Activated CD4-positive, alpha-beta T cell treated with anti-CD3 and anti-CD28 coated beads, Interleukin-2, amount 10 ng/mL, durations not matched to agents 7 days and 5 days (primary cell): ENCODE results near the gene SERPINA3. TPM values are rescaled to one million over a fixed set of nuclear protein-coding genes. Genes with fewer than 3 reads are reported as not detected.

Experiments
- CTCF ChIA-PET: fragments of 350-600 bp; sonication (Branson Sonifier 250); formaldehyde crosslinking; loops from one replicate; lab custom pipeline; 2021; ENCODE audit warnings: antibody characterized with exemption; lab: Charles Lee
- POLR2A ChIA-PET: fragments of 350-600 bp; sonication (Branson Sonifier 250); formaldehyde crosslinking; loops from one replicate; lab custom pipeline; 2021; ENCODE audit warnings: antibody characterized with exemption; lab: Charles Lee
- DNase-seq: peaks from one replicate; pipeline ENCODE4 v3.0.0-alpha.2; 2020
- H3K27ac Mint-ChIP-seq: one replicate; pipeline ENCODE4 v1.8.0; 2021; ENCODE audit warnings: mild to moderate bottlenecking, moderate library complexity, mixed read lengths
- H3K27me3 Mint-ChIP-seq: one replicate; pipeline ENCODE4 v1.8.0; 2021; ENCODE audit warnings: mixed read lengths
- H3K36me3 Mint-ChIP-seq: one replicate; pipeline ENCODE4 v1.8.0; 2021; ENCODE audit warnings: low read depth, mixed read lengths
- H3K4me1 Mint-ChIP-seq: one replicate; pipeline ENCODE4 v1.8.0; 2021; ENCODE audit warnings: mixed read lengths
- H3K4me3 Mint-ChIP-seq: one replicate; pipeline ENCODE4 v1.8.0; 2021; ENCODE audit warnings: mild to moderate bottlenecking, moderate library complexity, mixed read lengths
- H3K9me3 Mint-ChIP-seq: one replicate; pipeline ENCODE4 v1.8.0; 2021; ENCODE audit warnings: mixed read lengths
- total RNA-seq, 2 experiments: library from RNA; stranded (reverse); gene quantifications; one replicate each; pipeline ENCODE4 v1.2.3, GENCODE V29; 2021

Gene SERPINA3
- total RNA-seq, 2 experiments from 2014 or later: not detected

GRCh38 chr14:94621358-94622134 lies 9.4 kb downstream of the SERPINA3 start:
- DNase-seq: no peak
- H3K4me1 Mint-ChIP-seq: no peaks in the 10 kb centered on the region
- POLR2A ChIA-PET: no interaction called here
- no peaks in the 10 kb centered on the region for H3K9me3 Mint-ChIP-seq
- H3K4me3 Mint-ChIP-seq: no peak overlapping the region
- no peak overlapping the region for H3K27ac Mint-ChIP-seq
- H3K36me3 Mint-ChIP-seq: no peaks in the 10 kb centered on the region
- CTCF ChIA-PET: no interaction called here
- no peaks in the 10 kb centered on the region for H3K27me3 Mint-ChIP-seq

DNA sequence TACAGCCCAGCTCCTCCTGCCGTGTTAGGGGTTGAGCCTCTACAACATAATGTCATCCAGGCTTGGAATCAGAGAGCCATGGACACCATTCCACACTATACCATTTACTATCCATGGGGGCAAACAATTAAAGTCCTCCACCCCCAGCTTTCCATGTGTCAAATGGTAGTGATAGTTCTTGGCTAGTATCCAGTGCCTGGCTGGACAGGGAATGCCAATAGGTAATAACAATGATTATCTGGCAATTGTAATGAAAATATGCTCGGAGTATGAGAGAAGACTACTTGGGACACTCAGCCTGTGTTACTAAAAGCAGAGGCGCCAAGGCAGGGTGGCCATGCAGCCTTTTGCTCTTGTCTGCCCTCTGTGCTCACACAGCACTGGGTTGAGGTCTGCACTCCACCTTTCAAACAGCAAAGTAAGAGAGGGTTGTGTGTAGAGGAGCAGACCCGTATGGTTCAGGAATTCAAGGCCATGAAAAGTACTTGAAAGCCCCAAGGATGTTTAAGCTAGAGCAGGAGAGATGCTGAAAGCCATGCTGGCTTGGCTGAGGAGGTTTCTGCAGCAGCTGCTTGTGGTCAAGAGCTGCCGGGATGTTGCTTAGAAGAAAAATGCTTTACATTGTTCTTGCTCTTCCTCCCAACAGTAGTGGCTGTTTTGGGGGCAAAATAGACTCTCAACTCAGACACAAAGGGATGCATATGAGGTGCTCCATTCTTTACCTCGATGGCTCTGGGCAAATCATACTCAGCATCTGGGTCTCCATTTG lies 10.6 kb downstream of the SERPINA3 start:
- POLR2A ChIA-PET: no interaction called here

DNA sequence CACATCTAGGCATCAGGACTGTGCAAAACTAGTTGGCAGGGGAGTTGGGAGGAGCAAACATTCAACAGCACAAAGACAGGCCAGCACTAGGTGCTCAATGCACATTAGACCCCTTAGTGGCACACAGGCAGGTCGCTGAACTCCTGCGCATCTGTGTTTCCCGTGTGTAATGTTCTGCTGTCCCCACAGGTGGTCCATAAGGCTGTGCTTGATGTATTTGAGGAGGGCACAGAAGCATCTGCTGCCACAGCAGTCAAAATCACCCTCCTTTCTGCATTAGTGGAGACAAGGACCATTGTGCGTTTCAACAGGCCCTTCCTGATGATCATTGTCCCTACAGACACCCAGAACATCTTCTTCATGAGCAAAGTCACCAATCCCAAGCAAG lies 11.2 kb downstream of the SERPINA3 start:
- Mint-ChIP-seq H3K4me1 (no peaks in the 10 kb centered on the region), H3K4me3 (no peak overlapping the region), H3K27me3 (no peaks in the 10 kb centered on the region), H3K36me3 (no peaks in the 10 kb centered on the region), H3K27ac (no peak overlapping the region), H3K9me3 (no peaks in the 10 kb centered on the region)
- DNase-seq: no peak
- CTCF ChIA-PET: interaction anchor here (1.2 to 1.3 kb wide), 2 partner anchors 12 to 13 kb away, joined by 3 to 4 read pairs; no protein-coding TSS in a partner anchor
- POLR2A ChIA-PET: no interaction called here

More for the DNA sequence above, 10.6 kb downstream of the SERPINA3 start:
- H3K27me3 Mint-ChIP-seq: no peaks in the 10 kb centered on the region
- CTCF ChIA-PET: interaction anchor here (1.3 kb wide), 1 partner anchor 13 kb away, joined by 4 read pairs; no protein-coding TSS in a partner anchor
- no peak overlapping the region for H3K27ac Mint-ChIP-seq
- no peaks in the 10 kb centered on the region for H3K9me3 Mint-ChIP-seq
- no peaks in the 10 kb centered on the region for H3K4me1 Mint-ChIP-seq
- H3K4me3 Mint-ChIP-seq: no peak overlapping the region
- DNase-seq: no peak
- H3K36me3 Mint-ChIP-seq: no peaks in the 10 kb centered on the region

GRCh38 chr14:94623856-94624499 lies 11.8 kb downstream of the SERPINA3 start:
- Mint-ChIP-seq H3K4me3 (no peak overlapping the region), H3K9me3 (no peaks in the 10 kb centered on the region), H3K4me1 (no peaks in the 10 kb centered on the region), H3K36me3 (no peaks in the 10 kb centered on the region), H3K27me3 (peaks cover 2% of the 10 kb centered on the region), H3K27ac (no peak overlapping the region)
- CTCF ChIA-PET: interaction anchor here (1.2 to 1.3 kb wide), 2 partner anchors 11 to 14 kb away, joined by 3 to 4 read pairs; no protein-coding TSS in a partner anchor
- POLR2A ChIA-PET: no interaction called here
- DNase-seq: no peak

DNA sequence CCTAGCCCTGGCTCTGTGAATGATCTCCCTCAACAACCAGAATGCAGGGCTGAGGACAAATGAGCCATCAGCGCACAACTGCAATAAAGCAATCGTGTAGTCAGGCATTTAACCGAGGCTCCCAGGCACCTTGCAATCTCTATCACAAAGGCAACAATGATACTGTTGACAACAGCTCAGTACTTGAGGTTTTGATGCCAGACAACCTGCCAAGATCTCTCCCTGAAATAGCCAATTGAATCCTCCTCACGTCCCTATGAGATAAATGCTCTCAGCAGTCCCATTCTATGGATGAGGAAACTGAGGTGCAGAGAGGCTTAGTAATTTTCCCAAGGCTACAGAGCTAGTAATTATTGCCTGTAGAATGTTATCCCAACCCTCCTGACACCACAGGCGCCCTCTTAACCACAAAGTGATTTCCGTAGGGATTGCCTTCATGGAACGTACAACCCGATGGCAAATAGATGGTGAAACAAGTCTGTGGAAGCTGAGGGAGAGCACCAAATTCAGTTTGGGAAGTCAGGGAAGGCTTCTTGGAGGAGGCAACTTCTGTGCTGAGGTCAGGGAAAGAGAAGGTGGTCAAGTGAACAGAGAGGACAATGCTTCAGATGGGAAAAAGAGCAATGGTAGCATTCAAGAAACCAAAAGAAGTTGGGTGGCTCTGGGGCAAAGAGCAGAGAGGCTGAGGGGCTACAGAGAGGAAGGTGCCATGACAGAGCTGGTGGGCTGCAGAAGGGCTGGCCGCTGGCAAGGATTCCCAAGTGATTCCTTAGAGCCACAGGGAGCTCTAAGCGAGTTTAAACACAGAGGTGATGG lies 12.6 kb downstream of the SERPINA3 start:
- Mint-ChIP-seq H3K4me1 (no peaks in the 10 kb centered on the region), H3K36me3 (no peaks in the 10 kb centered on the region), H3K4me3 (no peak overlapping the region), H3K9me3 (no peaks in the 10 kb centered on the region), H3K27me3 (peaks cover 4% of the 10 kb centered on the region), H3K27ac (no peak overlapping the region)
- POLR2A ChIA-PET: no interaction called here
- no peak for DNase-seq
- CTCF ChIA-PET: interaction anchor here (1.2 to 1.3 kb wide), 2 partner anchors 11 to 14 kb away, joined by 3 to 4 read pairs; no protein-coding TSS in a partner anchor

GRCh38 chr14:94625353-94625635 lies 13.1 kb downstream of the SERPINA3 start:
- no peak for DNase-seq
- CTCF ChIA-PET: no interaction called here
- Mint-ChIP-seq H3K36me3 (no peaks in the 10 kb centered on the region), H3K27ac (no peak overlapping the region), H3K27me3 (peaks cover 4% of the 10 kb centered on the region), H3K4me3 (no peak overlapping the region), H3K9me3 (no peaks in the 10 kb centered on the region), H3K4me1 (no peaks in the 10 kb centered on the region)
- POLR2A ChIA-PET: no interaction called here

GRCh38 chr14:94628578-94628977 lies 16.4 kb downstream of the SERPINA3 start:
- H3K27ac Mint-ChIP-seq: no peak overlapping the region
- no peaks in the 10 kb centered on the region for H3K9me3 Mint-ChIP-seq
- H3K27me3 Mint-ChIP-seq: peaks cover 4% of the 10 kb centered on the region
- DNase-seq: no peak
- POLR2A ChIA-PET: no interaction called here
- H3K4me1 Mint-ChIP-seq: no peaks in the 10 kb centered on the region
- H3K4me3 Mint-ChIP-seq: no peak overlapping the region
- CTCF ChIA-PET: no interaction called here
- no peaks in the 10 kb centered on the region for H3K36me3 Mint-ChIP-seq

DNA sequence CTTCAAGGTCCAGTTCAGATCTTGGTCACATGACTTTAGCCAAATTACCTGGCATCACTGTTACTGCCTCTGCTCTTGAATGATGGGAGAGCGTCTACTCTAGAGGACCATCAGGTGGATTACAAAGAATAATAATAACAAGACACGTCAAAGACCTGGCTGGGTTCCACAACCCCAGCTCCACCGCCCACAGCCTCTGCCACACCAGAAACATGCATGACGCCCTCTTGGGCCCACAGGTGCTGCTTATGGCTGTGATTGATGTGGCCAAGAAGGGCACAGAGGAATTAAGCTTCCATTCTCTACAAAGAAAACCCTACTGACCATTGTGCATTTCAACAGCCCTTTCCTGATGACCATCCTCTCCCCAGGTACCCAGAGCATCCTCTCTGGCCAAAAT lies 18.2 kb downstream of the SERPINA3 start:
- Mint-ChIP-seq H3K4me3 (no peak overlapping the region), H3K36me3 (no peaks in the 10 kb centered on the region), H3K27me3 (peaks cover 4% of the 10 kb centered on the region), H3K4me1 (no peaks in the 10 kb centered on the region), H3K9me3 (no peaks in the 10 kb centered on the region), H3K27ac (no peak overlapping the region)
- no peak for DNase-seq
- ChIA-PET CTCF (no interaction called here), POLR2A (no interaction called here)

- Mint-ChIP-seq H3K27ac (no peak overlapping the region), H3K4me1 (no peaks in the 10 kb centered on the region), H3K36me3 (no peaks in the 10 kb centered on the region), H3K27me3 (peaks cover 4% of the 10 kb centered on the region), H3K9me3 (no peaks in the 10 kb centered on the region), H3K4me3 (no peak overlapping the region)
- no peak for DNase-seq
- POLR2A ChIA-PET: no interaction called here
- CTCF ChIA-PET: no interaction called here
Observed at GRCh38 chr14:94631050-94631449, 18.9 kb downstream of the SERPINA3 start.

GRCh38 chr14:94631536-94632304 lies 19.5 kb downstream of the SERPINA3 start:
- DNase-seq: no peak
- H3K27me3 Mint-ChIP-seq: peaks cover 4% of the 10 kb centered on the region
- H3K9me3 Mint-ChIP-seq: no peaks in the 10 kb centered on the region
- ChIA-PET CTCF (no interaction called here), POLR2A (no interaction called here)
- H3K27ac Mint-ChIP-seq: no peak overlapping the region
- H3K4me1 Mint-ChIP-seq: no peaks in the 10 kb centered on the region
- H3K4me3 Mint-ChIP-seq: no peak overlapping the region
- no peaks in the 10 kb centered on the region for H3K36me3 Mint-ChIP-seq

DNA sequence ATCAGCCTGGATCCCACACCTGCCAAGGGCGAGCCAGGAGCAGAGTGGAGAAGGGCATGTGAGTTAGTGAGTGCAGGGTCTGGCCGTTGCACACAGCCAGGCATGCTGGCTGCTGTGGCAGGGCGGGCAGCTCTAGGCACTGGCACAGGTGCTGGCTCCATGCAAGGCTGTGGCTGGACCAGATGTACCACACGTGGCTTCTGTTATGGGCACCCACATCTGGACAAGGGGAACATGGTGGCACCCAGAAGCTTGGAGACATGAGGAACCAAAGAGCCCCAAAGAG lies 20.1 kb downstream of the SERPINA3 start:
- Mint-ChIP-seq H3K4me3 (no peak overlapping the region), H3K9me3 (no peaks in the 10 kb centered on the region), H3K27me3 (peaks cover 4% of the 10 kb centered on the region), H3K4me1 (no peaks in the 10 kb centered on the region), H3K36me3 (no peaks in the 10 kb centered on the region), H3K27ac (no peak overlapping the region)
- CTCF ChIA-PET: no interaction called here
- POLR2A ChIA-PET: no interaction called here
- no peak for DNase-seq

DNA sequence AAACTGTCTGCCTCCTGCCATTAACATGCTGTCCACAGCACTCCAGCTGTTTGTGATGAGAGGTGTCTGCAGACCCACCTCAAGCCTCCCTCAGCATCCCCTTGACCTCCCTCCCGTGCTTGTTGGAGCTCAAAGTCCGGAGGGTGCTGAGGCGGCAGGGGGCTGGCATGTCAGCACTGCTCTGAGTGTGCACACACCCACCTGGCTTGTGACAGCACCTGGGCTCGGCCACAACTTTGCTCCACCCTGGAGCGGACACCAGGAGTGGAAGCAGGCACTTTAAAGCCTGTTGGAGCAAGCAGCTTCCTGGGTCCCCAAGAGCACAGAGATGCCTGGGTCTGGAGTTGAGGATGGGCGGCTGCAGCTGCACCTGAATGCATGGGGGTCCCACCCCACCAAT lies 20.9 kb downstream of the SERPINA3 start:
- H3K9me3 Mint-ChIP-seq: no peaks in the 10 kb centered on the region
- no peaks in the 10 kb centered on the region for H3K36me3 Mint-ChIP-seq
- ChIA-PET CTCF (no interaction called here), POLR2A (no interaction called here)
- no peak overlapping the region for H3K4me3 Mint-ChIP-seq
- no peaks in the 10 kb centered on the region for H3K4me1 Mint-ChIP-seq
- DNase-seq: no peak
- no peak overlapping the region for H3K27ac Mint-ChIP-seq
- peaks cover 4% of the 10 kb centered on the region for H3K27me3 Mint-ChIP-seq
